HG02870 (cell line): ENCODE data around the gene GRIA4.

ENCODE experiments used
- ATAC-seq: cut with Tn5 transposase; IDR thresholded peaks from one replicate; pipeline ENCODE4 v1.9.1; 2021; ENCODE audit warnings: mild to moderate bottlenecking, moderate library complexity; ENCODE audit not compliant: unreplicated experiment

Gene GRIA4

DNA sequence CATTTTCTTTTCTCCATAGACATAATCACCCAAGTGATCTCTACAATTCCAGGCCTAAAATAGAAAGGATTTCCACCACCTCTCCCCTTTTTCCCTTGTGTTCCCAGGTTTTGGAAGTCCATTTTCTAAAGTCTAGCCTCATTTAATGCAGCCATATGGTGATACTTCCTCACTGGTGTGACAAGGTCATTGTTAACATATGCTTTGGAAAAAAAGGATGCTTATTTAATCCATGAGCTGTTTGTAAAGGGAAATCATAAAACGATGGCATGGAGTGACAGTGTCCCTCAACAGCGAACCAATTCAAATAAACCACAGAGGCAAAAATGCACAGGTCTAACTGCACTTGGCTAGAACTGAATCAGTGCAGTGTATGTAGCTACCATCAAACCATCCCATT is 26.6 kb downstream of the GRIA4 start:
- no peak for ATAC-seq

DNA sequence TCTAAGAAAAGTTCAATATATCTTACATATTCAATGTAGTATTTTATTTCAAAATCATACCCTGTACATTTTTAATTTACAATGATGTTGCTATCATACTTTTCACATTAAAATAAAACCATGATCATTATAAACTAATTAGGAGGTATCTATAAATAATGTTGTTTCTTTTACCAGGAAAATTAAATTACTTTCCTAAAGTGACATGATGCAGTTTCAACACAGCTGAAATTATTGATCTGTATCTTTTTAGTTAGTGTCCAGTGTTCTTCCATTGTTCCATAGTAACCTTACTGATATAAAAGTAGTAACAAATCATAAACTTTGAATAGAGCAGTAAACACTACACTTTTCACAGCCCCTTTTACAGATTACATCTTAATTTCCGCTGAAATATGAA is 29.7 kb downstream of the GRIA4 start:
- no peak for ATAC-seq

DNA sequence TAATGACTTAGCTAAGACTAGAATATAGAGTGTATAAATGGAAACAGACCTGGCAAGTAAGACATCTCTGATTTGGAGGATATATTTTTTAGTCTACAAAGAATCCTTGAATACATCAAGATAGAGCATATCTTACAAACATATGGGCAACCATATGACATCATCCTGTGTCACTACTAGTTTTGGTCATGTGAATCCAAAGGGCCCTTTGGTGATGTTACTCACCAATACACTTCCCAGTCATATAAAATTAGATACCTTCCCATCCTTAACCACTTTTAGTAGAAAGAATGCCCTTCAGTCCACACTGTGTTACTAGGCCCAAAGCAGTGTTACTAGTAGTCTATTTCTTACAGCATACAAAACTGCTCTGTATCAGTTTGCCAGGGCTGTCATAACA is 31.6 kb downstream of the GRIA4 start:
- ATAC-seq = no peak

DNA sequence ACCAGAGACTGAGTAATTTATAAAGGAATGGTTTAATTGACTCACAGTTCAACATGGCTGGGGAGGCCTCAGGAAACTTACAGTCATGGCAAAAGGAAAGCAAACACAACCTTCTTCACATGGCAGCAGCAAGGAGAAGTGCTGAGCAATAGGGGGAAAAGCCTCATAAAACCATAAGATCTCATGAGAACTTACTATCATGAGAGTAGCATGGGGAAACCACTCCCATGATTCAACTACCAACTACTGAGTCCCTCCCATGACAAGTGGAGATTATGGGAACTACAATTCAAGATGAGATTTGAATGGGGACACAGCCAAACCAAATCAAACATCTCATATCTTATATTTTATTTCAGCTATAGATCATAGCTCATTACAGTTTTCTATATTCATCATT is 33.0 kb downstream of the GRIA4 start:
- no peak for ATAC-seq

DNA sequence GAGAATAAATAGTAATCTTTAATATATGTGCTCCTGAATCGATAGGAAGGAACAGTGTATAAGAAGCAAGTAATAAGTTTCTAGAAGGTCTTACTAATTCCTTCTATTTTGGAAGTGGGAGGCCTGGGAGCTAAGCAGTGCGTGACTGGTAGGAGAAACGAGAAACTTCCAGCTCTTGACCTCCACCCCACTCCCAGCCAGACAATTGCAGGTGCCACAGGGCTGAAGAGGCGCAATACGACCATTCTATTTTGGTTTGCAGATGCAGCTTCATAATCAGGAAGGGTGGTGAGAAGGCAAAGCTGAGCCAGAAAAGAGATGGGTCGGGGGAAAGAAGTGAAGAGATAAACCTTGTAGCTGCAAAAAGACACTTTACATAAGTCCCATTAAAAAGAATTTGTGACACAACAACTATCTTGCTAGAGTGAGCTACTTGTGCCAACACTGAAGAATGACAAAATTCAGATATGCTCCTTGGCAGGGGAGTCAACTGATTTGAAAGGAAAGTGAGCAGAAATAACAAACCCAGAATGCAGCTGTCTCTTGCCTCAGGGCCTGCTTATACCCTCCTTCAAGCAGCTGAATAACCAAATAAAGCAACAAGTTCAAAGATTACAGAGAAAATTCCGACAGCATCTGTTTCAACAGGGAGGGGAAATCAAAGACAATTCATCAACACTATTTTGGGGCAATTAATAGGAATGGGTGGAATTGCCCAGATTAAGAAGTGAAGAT is 35.1 kb downstream of the GRIA4 start:
- ATAC-seq = no peak

DNA sequence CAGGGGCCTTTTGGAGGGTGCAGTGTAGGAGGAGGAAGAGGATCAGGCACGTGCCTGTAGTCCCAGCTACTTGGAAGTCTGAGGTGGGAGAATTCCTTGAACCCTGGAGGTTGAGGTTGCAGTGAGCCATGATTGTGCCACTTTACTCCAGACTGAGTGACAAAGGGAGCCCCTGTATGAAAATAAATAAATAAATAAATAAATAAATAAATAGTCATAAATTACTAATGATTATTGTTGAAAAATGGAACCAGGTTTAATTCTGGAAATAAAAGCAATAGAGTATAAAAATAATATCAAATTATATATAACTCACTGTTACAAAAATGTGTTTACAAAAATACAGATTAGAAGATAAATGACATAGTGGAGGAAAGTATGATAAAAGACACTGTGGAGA is 37.9 kb downstream of the GRIA4 start:
- no peak for ATAC-seq

GRCh38 chr11:105648762-105649161 is 38.9 kb downstream of the GRIA4 start:
- no peak for ATAC-seq

- ATAC-seq = no peak
These were observed 55.4 kb downstream of the GRIA4 start for GRCh38 chr11:105665281-105665680.

DNA sequence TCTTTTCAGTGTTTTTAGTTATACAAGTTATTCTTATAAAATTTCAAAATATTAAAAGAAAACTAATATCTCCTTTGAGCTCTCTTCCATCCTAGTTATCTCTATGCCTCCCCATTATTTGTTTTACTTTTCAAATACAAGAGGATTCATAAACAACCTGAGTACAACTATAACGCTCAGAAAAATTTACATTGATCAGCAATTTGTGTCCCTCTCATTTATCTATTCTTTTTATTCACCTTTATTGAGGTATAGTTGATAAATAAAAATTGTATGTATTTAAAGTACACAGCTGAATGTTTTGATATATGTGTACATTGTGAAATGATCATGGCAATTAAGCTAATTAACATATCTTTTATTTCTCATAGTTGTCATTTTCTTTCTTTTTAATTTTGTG is 57.6 kb downstream of the GRIA4 start:
- no peak for ATAC-seq

- no peak for ATAC-seq
These were observed 60.9 kb downstream of the GRIA4 start for GRCh38 chr11:105670811-105671210.

DNA sequence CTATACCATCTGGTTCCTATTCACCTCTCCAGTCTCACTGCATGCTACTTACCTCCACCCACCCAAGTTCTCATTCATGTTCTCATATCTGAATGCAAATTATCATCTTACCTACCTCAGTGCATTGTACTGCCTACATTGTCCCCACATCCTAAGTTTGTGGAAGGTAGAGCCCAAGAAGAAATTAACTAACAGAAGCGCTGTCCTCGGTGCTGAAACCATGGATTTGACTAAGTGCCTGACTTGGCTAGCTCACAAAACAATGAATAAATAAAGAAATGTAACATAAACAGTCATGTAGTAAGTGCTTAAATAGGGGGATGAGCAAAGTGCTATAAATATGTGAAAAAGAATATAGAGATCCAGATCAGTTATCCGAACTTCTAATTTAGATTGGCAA is 63.2 kb downstream of the GRIA4 start:
- ATAC-seq = no peak

DNA sequence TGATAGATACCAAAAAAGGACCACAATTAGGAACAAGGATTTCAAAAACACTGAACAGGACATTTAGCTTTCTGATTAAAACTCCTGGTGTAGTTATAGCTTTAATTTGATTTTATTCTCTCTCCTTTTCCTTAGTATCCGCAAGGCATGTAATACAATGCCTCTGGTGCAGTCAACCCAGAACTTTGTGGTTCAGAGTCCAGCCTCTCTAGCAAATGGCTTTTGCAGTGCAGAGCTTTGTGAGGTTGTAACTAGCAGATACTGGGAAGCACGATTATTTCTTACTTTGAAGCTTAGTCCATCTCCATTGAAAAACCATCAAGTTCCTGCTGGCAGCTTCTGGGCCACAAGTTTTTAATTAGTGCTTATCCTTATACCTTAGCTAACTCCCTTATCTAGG is 79.8 kb downstream of the GRIA4 start:
- no peak for ATAC-seq

DNA sequence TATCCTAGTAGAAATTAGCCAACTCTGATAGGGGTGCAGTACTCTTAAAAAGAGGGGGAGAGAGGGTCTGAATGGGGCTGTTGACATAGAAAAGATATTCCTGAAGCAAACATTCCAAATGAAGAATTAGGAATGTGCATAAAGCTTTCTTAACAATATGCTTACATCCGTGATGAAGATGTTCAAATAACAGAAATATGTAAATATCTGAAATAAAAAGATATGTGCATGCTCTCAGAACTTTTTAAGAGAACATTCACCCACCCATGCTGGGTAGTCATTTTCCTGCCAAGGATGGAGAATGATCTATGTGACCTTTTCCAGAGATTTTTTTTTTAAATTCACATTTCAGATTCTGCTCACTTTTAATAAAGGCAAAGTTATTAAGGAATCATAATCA is 80.6 kb downstream of the GRIA4 start:
- ATAC-seq = no peak

DNA sequence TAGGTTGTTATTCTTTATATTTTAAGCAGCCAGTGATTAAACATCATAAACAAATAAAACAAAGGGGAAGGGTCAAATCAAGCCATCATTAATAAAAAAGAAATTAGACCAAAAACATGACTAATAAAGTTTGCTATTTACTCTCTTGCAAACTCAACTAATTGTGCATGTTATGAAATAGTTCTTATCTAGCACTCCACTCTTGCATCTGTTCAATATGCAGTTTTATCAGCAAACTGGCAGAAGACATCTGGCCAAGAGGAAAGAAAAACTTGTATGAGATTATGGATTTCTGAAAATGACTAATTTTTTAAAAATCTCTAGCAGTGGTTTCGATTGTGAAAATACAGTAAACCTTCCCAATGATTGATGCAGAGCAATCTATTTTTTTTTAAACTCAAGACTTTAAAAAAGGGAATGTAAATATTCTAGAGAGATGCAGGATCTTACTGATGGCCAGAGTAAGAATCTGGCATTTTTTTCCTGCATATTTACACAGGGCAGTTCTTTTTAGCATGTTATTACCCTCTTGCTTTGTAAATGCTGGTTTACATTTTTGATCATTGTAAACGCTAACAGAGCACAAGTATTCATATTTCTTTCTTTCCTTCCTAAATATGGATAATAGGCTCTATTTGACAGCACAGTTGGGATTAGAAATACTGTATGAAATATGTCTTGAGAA is 83.3 kb downstream of the GRIA4 start:
- ATAC-seq = no peak

- ATAC-seq = no peak
These were observed 86.1 kb downstream of the GRIA4 start for GRCh38 chr11:105696000-105696399.

DNA sequence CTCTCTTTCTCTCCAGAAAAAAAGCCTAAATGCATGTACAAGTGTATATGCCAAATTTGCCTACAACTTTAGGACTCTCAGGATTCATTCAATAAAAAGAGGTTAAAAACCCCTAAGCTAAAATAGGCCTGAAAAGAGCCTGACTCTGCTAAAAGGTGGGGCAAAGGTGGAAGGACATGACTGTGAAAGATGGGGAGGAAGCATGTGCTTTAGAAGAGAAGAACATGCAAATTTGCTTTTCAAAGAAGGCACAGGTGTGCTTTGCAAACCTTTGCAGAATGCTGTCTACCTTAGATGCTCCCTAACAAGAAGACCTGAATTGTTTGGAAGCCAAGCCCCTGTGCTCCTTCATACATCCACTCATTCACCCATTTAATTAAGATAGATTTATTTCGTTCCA is 87.4 kb downstream of the GRIA4 start:
- no peak for ATAC-seq

GRCh38 chr11:105699203-105699602 is 89.3 kb downstream of the GRIA4 start:
- peak; percentile 41 for ATAC-seq

GRCh38 chr11:105700271-105700670 is 90.4 kb downstream of the GRIA4 start:
- ATAC-seq = no peak

- no peak for ATAC-seq
These were observed 91.2 kb downstream of the GRIA4 start for GRCh38 chr11:105701098-105701497.

GRCh38 chr11:105705786-105706530 is 96.1 kb downstream of the GRIA4 start:
- no peak for ATAC-seq

DNA sequence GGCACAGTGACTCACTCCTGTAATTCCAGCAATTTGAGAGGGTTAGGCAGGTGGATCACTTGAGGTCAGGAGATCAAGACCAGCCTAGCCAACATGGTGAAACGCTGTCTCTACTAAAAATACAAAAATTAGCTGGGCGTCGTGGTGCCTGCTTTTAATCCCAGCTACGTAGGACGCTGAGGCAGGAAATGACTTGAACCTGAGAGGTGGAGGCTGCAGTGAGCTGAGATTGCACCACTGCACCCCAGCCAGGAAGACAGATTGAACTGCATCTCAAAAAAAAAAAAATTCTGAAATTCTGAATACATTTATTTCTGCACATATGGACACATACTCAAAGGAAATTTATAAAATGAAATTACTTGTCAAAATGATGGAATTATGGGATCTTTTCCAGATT is 103.2 kb downstream of the GRIA4 start:
- ATAC-seq = no peak

GRCh38 chr11:105713696-105714095 is 103.8 kb downstream of the GRIA4 start:
- ATAC-seq = no peak
